RWPE2 (cell line): ENCODE data around the gene POLR2C.

Source experiments
- ATAC-seq: fragments of 200-7000 bp; cut with Tn5 transposase; 3 replicates; pipeline ENCODE4 v1.9.1; 2021; ENCODE audit warnings: low read depth
- DNase-seq: peaks from one replicate; pipeline ENCODE4 v3.0.0-alpha.2; 2020; ENCODE audit warnings: low spot score
- H3K27ac ChIP-seq: fragments of 450-650 bp; 2 replicates; pipeline ENCODE4 v1.5.1; 2017; ENCODE audit warnings: mild to moderate bottlenecking; ENCODE audit not compliant: poor library complexity, severe bottlenecking
- H3K27me3 ChIP-seq: fragments of 250-450 bp; sonication (Bioruptor Pico); 2 replicates; pipeline ENCODE4 v1.5.1; 2021; ENCODE audit warnings: mild to moderate bottlenecking, moderate library complexity; ENCODE audit not compliant: insufficient read depth, poor library complexity, severe bottlenecking
- H3K36me3 ChIP-seq: fragments of 250-450 bp; sonication (Bioruptor Pico); 2 replicates; pipeline ENCODE4 v1.5.1; 2020; ENCODE audit warnings: low read depth, mild to moderate bottlenecking, moderate library complexity
- H3K4me1 ChIP-seq: fragments of 250-450 bp; sonication (Bioruptor Pico); 2 replicates; pipeline ENCODE4 v1.5.1; 2021; ENCODE audit warnings: mild to moderate bottlenecking, moderate library complexity; ENCODE audit not compliant: insufficient read depth, poor library complexity, severe bottlenecking
- H3K4me3 ChIP-seq: fragments of 250-450 bp; sonication (Bioruptor Pico); 2 replicates; pipeline ENCODE4 v1.5.1; 2021; ENCODE audit warnings: mild to moderate bottlenecking, moderate library complexity; ENCODE audit not compliant: severe bottlenecking
- H3K9me3 ChIP-seq: fragments of 250-450 bp; sonication (Bioruptor Pico); 2 replicates; pipeline ENCODE4 v1.5.1; 2021; ENCODE audit warnings: mild to moderate bottlenecking, moderate library complexity; ENCODE audit not compliant: severe bottlenecking
- TF ChIP-seq, protein P1 (sequence below): fragments of 450-650 bp; IDR thresholded peaks from one replicate; pipeline ENCODE4 v1.5.1; 2017; ENCODE audit warnings: mild to moderate bottlenecking, moderate library complexity; ENCODE audit not compliant: poor library complexity, severe bottlenecking

POLR2C gene

DNA sequence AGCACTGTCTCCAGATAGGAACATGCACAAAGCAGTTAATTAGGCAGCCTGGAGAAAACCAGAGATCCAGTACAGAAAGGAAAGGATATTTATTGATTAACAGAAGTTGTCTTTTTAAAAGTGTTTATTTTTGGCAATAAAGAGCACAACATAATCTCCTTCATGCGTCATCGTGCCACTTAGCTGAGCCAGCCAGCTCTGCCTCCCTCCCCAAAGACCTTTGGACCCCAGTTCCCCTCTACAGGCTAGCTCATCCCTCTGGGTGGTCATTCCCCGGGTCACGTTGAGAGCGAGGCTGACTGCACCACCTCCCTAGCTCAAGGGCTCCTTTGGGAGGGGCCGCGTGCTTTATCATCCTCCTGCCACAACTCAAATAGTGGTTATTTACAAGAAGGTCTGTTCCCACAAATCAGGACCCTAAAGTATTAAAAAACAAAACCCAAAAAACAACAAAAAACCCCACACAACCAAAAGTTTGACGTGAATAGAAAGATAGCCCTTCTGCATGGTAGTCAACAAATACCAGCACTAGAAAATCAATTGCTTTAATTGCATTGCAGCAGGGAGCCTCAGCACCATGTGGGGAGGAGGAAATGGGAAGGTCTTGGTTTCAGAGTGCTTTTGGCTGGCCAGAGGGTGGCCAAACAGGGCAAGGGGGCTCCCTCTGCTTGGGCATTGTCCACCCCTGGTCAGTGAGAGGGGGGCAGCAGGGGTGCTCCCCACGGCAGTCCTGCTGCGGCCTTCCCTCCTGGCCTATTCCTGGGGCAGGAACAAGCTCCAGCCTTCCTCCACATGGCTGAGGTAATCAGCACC lies 9.6 kb downstream of the POLR2C start:
- Histone ChIP-seq H3K4me3 (no peak overlapping the region), H3K36me3 (peaks cover 56% of the 10 kb centered on the region), H3K27me3 (no peaks in the 10 kb centered on the region), H3K9me3 (no peaks in the 10 kb centered on the region), H3K27ac (no peak overlapping the region), H3K4me1 (no peaks in the 10 kb centered on the region)
- DNase-seq (no peak), ATAC-seq (0 out of 3 replicates have a peak, but pooled peaks have one; percentile 2)
- TF ChIP-seq, protein P1, sequence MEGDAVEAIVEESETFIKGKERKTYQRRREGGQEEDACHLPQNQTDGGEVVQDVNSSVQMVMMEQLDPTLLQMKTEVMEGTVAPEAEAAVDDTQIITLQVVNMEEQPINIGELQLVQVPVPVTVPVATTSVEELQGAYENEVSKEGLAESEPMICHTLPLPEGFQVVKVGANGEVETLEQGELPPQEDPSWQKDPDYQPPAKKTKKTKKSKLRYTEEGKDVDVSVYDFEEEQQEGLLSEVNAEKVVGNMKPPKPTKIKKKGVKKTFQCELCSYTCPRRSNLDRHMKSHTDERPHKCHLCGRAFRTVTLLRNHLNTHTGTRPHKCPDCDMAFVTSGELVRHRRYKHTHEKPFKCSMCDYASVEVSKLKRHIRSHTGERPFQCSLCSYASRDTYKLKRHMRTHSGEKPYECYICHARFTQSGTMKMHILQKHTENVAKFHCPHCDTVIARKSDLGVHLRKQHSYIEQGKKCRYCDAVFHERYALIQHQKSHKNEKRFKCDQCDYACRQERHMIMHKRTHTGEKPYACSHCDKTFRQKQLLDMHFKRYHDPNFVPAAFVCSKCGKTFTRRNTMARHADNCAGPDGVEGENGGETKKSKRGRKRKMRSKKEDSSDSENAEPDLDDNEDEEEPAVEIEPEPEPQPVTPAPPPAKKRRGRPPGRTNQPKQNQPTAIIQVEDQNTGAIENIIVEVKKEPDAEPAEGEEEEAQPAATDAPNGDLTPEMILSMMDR: no peak

DNA sequence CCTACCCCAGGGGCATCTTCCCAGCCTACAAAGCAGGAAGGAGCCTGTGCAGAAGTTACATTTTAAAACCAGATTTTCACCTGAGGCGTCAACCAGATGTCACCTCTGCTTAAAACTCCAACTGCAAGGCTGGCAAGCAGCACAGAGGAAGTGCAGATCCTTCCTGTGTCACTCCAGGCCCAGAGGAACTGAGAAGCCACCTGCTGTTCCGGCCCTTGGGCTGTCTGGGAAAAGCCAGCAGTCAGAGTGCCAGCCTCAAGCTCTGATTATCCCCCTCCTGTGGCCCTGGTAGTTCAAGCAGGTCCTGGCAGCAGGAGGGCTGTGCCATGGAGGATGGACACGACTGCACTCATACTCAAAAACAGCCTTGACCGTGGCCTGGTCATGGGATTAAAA lies 10.2 kb downstream of the POLR2C start:
- Histone ChIP-seq H3K4me1 (no peaks in the 10 kb centered on the region), H3K36me3 (peaks cover 50% of the 10 kb centered on the region), H3K27me3 (no peaks in the 10 kb centered on the region), H3K27ac (no peak overlapping the region), H3K4me3 (no peak overlapping the region), H3K9me3 (no peaks in the 10 kb centered on the region)
- DNase-seq (no peak), ATAC-seq (peak; percentile 24; the same call in 2 of the 3 replicates)
- TF ChIP-seq, protein P1: no peak

DNA sequence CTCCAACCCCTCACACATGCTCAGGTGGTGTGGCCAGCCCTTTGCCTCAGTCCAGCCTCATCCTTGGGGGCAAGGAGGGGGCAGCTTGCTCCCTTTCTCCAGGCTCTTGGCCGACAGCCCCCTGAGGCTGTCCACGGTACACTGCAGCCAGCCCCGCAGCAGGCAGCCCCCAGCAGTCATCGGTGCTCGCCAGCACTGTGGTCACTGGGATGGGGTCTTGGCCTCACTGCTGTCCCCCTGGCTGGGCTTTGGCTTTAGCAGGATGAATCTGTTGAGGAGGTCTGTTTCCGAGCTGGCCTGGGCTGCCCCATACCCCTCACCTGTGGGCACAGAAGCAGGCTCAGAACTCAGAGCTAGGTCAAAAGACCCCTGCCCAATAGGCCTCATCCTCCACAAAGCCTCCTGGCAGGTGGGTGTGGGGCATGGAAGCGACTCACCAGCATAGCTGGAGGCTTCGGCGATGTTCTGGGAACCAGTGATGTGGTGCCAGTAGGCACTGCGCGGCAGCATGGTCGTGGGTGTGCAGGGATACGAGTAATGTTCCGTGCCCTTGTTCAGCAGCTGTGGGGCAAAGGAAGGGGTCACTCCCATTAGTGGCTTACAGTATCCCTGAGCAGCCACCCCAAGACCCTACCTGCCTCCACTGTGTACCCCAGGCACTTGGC lies 10.8 kb downstream of the POLR2C start:
- no peaks in the 10 kb centered on the region for H3K27me3 ChIP-seq
- H3K27ac ChIP-seq: no peak overlapping the region
- no peak overlapping the region for H3K4me3 ChIP-seq
- H3K4me1 ChIP-seq: no peaks in the 10 kb centered on the region
- TF ChIP-seq, protein P1: no peak
- H3K9me3 ChIP-seq: no peaks in the 10 kb centered on the region
- peaks cover 44% of the 10 kb centered on the region for H3K36me3 ChIP-seq
- DNase-seq: no peak
- no peak for ATAC-seq

DNA sequence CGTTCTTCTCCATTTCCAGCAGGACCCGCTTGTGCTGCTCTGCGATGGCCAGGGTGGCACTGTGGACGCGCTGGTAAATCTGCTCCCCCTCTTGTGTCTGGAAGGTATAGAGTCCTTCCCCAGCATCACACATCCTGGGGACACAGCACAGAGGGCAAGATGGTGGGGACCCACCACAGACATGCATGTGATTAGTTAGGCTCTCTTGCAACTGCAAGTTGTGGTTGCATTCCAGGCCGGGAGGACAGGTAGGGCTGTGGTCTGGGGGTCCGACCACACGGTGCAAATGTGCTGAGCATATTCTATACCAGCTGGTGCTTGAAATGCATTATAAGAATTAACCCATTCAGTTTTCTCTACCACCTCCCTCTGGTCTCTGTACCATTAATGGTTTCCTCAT lies 11.4 kb downstream of the POLR2C start:
- Histone ChIP-seq H3K27ac (no peak overlapping the region), H3K9me3 (no peaks in the 10 kb centered on the region), H3K27me3 (no peaks in the 10 kb centered on the region), H3K4me3 (no peak overlapping the region), H3K4me1 (no peaks in the 10 kb centered on the region), H3K36me3 (peaks cover 38% of the 10 kb centered on the region)
- TF ChIP-seq, protein P1: no peak
- no peak for ATAC-seq
- no peak for DNase-seq
